Subcutaneous abdominal adipose tissue (tissue), 5 donors: ENCODE data around the gene DENND10.

Experiments
- H3K27ac ChIP-seq: one replicate; pipeline ENCODE4 v1.7.0; 2013; ENCODE audit warnings: low read depth, mild to moderate bottlenecking, inconsistent platforms, low read length, moderate library complexity
- H3K27me3 ChIP-seq, 5 donors: one replicate each; pipeline ENCODE4 v1.7.0; 2013; ENCODE audit warnings: low read length in 5 of 5, inconsistent platforms in 1 of 5; ENCODE audit not compliant: control insufficient read depth in 5 of 5, insufficient read depth in 4 of 5
- H3K36me3 ChIP-seq, 5 donors: one replicate each; pipeline ENCODE4 v1.7.0; 2013; ENCODE audit warnings: low read length in 5 of 5; ENCODE audit not compliant: control insufficient read depth in 5 of 5, insufficient read depth in 5 of 5
- H3K4me1 ChIP-seq, 5 donors: one replicate each; pipeline ENCODE4 v1.7.0; 2013; ENCODE audit warnings: low read length in 5 of 5, mild to moderate bottlenecking in 3 of 5, moderate library complexity in 1 of 5; ENCODE audit not compliant: control insufficient read depth in 5 of 5, insufficient read depth in 5 of 5
- H3K4me3 ChIP-seq, 5 donors: one replicate each; pipeline ENCODE4 v1.7.0; 2013; ENCODE audit warnings: low read length in 5 of 5, low read depth in 1 of 5
- H3K9ac ChIP-seq, 5 donors: one replicate each; pipeline ENCODE4 v1.7.0; 2013; ENCODE audit warnings: low read length in 5 of 5, mild to moderate bottlenecking in 4 of 5, moderate library complexity in 3 of 5
- H3K9me3 ChIP-seq, 5 donors: one replicate each; pipeline ENCODE4 v1.7.0; 2013; ENCODE audit warnings: low read length in 5 of 5; ENCODE audit not compliant: control insufficient read depth in 5 of 5
- donor health status: healthy.
- donor health status: healthy.
- donor health status: healthy.
- donor health status: healthy.
- donor health status: healthy.

DENND10 gene

GRCh38 chr10:119162452-119163092, 58.7 kb downstream of the DENND10 start:
- Histone ChIP-seq H3K27me3 (no peaks in the 10 kb centered on the region), H3K9me3 (no peaks in the 10 kb centered on the region), H3K4me3 (no peak overlapping the region), H3K9ac (no peak overlapping the region), H3K4me1 (peaks cover 6 to 21% (median 20%) of the 10 kb centered on the region in 5 donors), H3K36me3 (peaks cover 0 to 47% (median 24%) of the 10 kb centered on the region in 5 donors), H3K27ac (no peak overlapping the region)

GRCh38 chr10:119165171-119166117, 61.5 kb downstream of the DENND10 start, which contains the start of gene SFXN4:
Gene SFXN4 (minus strand): TSS chr10:119165714. CDS start chr10:119165647, 67 bp downstream.
- peaks cover 6 to 21% (median 20%) of the 10 kb centered on the region in 5 donors for H3K4me1 ChIP-seq
- H3K36me3 ChIP-seq, result peaks cover 13 to 49% (median 29%) of the 10 kb centered on the region in 5 donors
- H3K4me3 ChIP-seq, result peak within 1 kb of the TSS; percentile 81 to 92 (median 86)
- no peaks in the 10 kb centered on the region for H3K9me3 ChIP-seq
- H3K27me3 ChIP-seq, result no peaks in the 10 kb centered on the region
- H3K27ac ChIP-seq, result peak within 1 kb of the TSS; percentile 86
- peak within 1 kb of the TSS; percentile 68 to 96 (median 89) for H3K9ac ChIP-seq

GRCh38 chr10:119166118-119166500, 62.2 kb downstream of the DENND10 start:
- H3K27me3 ChIP-seq, result no peaks in the 10 kb centered on the region
- H3K9me3 ChIP-seq, result no peaks in the 10 kb centered on the region
- peaks cover 6 to 21% (median 20%) of the 10 kb centered on the region in 5 donors for H3K4me1 ChIP-seq
- peak overlapping the region; percentile 81 to 92 (median 86) for H3K4me3 ChIP-seq
- peaks cover 13 to 48% (median 27%) of the 10 kb centered on the region in 5 donors for H3K36me3 ChIP-seq
- peak overlapping the region; percentile 68 to 89 (median 89) for H3K9ac ChIP-seq
- H3K27ac ChIP-seq, result peak overlapping the region; percentile 86

GRCh38 chr10:119166564-119166963, 62.7 kb downstream of the DENND10 start:
- Histone ChIP-seq H3K9me3 (no peaks in the 10 kb centered on the region), H3K4me1 (peaks cover 6 to 21% (median 20%) of the 10 kb centered on the region in 5 donors), H3K27me3 (no peaks in the 10 kb centered on the region), H3K4me3 (peak overlapping the region in 4 of 5 donors; percentile 81 to 90 (median 86)), H3K9ac (no peak overlapping the region), H3K27ac (peak overlapping the region; percentile 86), H3K36me3 (peaks cover 17 to 50% (median 31%) of the 10 kb centered on the region in 5 donors)

GRCh38 chr10:119167041-119167440, 63.1 kb downstream of the DENND10 start:
- Histone ChIP-seq H3K9ac (no peak overlapping the region), H3K9me3 (no peaks in the 10 kb centered on the region), H3K36me3 (peaks cover 18 to 50% (median 32%) of the 10 kb centered on the region in 5 donors), H3K27ac (no peak overlapping the region), H3K27me3 (no peaks in the 10 kb centered on the region), H3K4me1 (peaks cover 6 to 21% (median 20%) of the 10 kb centered on the region in 5 donors), H3K4me3 (no peak overlapping the region)

GRCh38 chr10:119174109-119174508, 70.2 kb downstream of the DENND10 start:
- H3K27ac ChIP-seq, result no peak overlapping the region
- peaks cover 3 to 31% (median 24%) of the 10 kb centered on the region in 5 donors for H3K4me1 ChIP-seq
- no peak overlapping the region for H3K9ac ChIP-seq
- no peak overlapping the region for H3K4me3 ChIP-seq
- peaks cover 20 to 61% (median 45%) of the 10 kb centered on the region in 5 donors for H3K36me3 ChIP-seq
- no peaks in the 10 kb centered on the region for H3K27me3 ChIP-seq
- H3K9me3 ChIP-seq, result no peaks in the 10 kb centered on the region

- H3K4me3 ChIP-seq, result no peak overlapping the region
- H3K27me3 ChIP-seq, result no peaks in the 10 kb centered on the region
- H3K9ac ChIP-seq, result peak overlapping the region in 1 of 5 donors; percentile 25
- peaks cover 3 to 32% (median 25%) of the 10 kb centered on the region in 5 donors for H3K4me1 ChIP-seq
- H3K9me3 ChIP-seq, result no peaks in the 10 kb centered on the region
- H3K36me3 ChIP-seq, result peaks cover 13 to 42% (median 28%) of the 10 kb centered on the region in 5 donors
- no peak overlapping the region for H3K27ac ChIP-seq
These were observed 72.3 kb downstream of the DENND10 start for GRCh38 chr10:119176166-119176565.

GRCh38 chr10:119177708-119178371, 73.9 kb downstream of the DENND10 start:
- Histone ChIP-seq H3K9me3 (no peaks in the 10 kb centered on the region), H3K4me1 (peaks cover 3 to 27% (median 23%) of the 10 kb centered on the region in 5 donors), H3K27me3 (no peaks in the 10 kb centered on the region), H3K4me3 (peak overlapping the region; percentile 82 to 99 (median 98)), H3K36me3 (peaks cover 5 to 27% (median 14%) of the 10 kb centered on the region in 5 donors), H3K27ac (peak overlapping the region; percentile 47), H3K9ac (peak overlapping the region; percentile 52 to 87 (median 82))

GRCh38 chr10:119178372-119179119, 74.6 kb downstream of the DENND10 start, which contains the start of gene PRDX3:
Gene PRDX3 (minus strand): TSS chr10:119178812. CDS start chr10:119178790, 22 bp downstream.
- Histone ChIP-seq H3K27ac (peak within 1 kb of the TSS; percentile 47), H3K9me3 (no peaks in the 10 kb centered on the region), H3K4me3 (peak within 1 kb of the TSS; percentile 82 to 99 (median 98)), H3K9ac (peak within 1 kb of the TSS; percentile 52 to 87 (median 82)), H3K27me3 (no peaks in the 10 kb centered on the region), H3K36me3 (peaks cover 5 to 26% (median 12%) of the 10 kb centered on the region in 5 donors), H3K4me1 (peaks cover 3 to 27% (median 23%) of the 10 kb centered on the region in 5 donors)
